ENCODE measurements around the gene RHBDF2.

RHBDF2 gene

DNA sequence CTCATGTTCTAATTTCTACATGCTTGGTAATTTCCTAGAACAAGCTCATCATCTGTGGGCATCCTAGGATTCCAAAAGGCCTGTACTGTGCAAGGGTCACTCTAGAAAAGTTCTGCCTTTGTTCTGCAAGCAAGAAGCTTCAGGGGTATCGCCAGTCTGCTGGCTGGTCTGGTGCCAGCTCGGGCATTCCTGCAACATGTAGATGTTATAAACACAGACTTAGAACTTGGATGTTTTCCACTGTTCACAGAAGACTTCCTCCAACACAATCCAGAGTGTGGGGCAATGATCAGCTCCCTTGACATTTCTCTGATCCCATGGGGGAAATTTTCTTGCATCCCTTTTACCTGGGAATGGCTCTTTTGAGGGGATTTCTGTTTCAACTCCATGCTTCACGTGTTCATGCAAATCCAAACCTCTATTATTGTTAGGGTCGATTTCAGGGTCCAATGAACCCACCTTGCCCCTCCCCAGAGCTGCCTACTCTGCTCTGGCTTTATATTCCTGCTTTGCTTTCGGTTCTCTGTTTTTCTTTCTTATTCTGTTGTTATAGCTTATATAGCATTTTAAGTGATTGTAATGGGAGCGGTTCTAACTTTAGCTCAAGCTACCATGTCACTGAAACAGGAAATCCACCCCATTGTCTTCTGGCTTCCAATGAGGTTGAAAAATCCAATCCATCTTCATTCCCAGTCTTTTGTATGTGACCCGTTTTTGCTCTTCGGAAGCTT, 73.6 kb downstream of the RHBDF2 start:
- in situ Hi-C loops (cut with MboI; ENCODE audit: low pct_unique_long_range_greater_than_20kb, low sequenced_read_pairs), result no loop called here
- no peak for DNase-seq

DNA sequence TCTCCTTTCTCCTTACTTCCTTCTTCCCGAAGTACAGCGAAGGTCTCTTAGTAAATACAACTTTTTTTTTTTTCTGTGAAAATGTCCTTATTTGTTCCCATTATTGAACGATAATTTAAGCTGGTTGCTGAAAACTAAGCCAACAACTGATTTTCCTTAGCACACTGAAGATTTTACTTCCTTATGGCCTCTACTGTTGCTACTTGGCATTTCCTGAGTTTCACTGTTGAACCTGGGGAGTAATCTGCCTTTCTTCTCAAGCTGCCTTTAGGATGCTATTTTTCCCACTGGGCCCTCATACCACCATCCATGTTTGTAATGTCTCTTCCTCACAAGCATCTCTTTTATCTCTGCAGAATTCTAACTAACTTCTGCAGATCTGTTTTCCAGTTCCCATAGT, 74.4 kb downstream of the RHBDF2 start:
- in situ Hi-C loops (cut with MboI; ENCODE audit: low pct_unique_long_range_greater_than_20kb, low sequenced_read_pairs), result no loop called here
- DNase-seq, result no peak

DNA sequence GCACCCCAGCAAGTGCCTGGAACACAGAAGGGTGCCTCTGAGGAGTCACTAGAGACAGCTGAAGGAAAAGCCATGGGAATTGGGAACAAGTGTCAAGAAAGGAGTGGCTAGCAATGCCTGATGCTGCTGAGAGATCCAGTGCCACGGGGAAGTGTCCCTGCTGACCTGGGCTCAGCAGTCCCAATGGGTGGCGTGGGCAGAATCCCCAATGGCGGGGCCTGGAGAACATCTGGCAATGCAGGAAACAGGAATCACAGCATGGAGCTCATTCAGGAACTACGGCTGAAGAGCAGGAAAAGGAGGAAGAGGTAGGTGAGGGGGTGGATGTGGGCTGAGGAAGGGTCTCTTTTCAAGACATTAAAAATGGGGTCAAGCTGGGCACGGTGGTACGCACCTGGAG, 78.4 kb downstream of the RHBDF2 start:
- in situ Hi-C loops (cut with MboI; ENCODE audit: low pct_unique_long_range_greater_than_20kb, low sequenced_read_pairs), result no loop called here
- DNase-seq, result no peak

DNA sequence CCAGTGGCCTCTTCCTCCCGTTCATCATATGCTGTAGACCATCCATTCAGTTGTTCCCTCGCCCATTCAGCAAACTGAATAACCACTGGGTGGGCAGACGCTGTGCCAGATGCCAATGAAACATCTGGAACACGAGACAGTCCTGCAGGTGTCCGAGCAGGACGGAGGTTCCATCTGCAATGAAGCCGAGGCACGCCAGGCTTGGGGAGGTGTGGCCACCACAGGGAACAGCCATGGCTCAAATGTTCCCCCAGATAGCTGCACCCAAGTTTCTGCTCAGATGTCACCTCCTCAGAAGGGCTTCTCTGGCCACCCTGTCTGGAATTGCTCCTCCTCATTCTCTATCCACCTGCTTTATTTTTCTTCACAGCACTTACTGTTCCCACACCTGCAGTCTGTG, 78.8 kb downstream of the RHBDF2 start:
- DNase-seq, result no peak
- in situ Hi-C loops (cut with MboI; ENCODE audit: low pct_unique_long_range_greater_than_20kb, low sequenced_read_pairs), result no loop called here

DNA sequence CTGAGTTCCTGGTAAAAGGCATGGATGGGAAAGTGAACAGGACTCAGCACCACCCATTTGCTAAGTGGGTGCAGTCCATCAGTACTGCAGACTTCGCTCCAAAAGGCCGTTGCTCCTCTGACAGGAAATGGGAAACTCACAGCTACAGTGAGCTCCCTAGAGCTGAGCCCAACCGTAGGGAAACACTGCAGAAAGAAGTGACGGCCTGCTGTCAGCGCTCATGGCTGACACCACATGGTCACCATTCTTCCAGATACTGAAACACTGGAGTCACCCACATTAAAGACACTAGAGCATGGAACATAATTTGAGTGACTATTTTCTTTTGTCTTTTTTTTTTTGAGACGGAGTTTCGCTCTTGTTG, 80.2 kb downstream of the RHBDF2 start:
- in situ Hi-C loops (cut with MboI; ENCODE audit: low pct_unique_long_range_greater_than_20kb, low sequenced_read_pairs), result no loop called here
- no peak for DNase-seq

Measured in KBM-7 (cell line).